Measurements from ENCODE around the gene CXCR3.

DNA sequence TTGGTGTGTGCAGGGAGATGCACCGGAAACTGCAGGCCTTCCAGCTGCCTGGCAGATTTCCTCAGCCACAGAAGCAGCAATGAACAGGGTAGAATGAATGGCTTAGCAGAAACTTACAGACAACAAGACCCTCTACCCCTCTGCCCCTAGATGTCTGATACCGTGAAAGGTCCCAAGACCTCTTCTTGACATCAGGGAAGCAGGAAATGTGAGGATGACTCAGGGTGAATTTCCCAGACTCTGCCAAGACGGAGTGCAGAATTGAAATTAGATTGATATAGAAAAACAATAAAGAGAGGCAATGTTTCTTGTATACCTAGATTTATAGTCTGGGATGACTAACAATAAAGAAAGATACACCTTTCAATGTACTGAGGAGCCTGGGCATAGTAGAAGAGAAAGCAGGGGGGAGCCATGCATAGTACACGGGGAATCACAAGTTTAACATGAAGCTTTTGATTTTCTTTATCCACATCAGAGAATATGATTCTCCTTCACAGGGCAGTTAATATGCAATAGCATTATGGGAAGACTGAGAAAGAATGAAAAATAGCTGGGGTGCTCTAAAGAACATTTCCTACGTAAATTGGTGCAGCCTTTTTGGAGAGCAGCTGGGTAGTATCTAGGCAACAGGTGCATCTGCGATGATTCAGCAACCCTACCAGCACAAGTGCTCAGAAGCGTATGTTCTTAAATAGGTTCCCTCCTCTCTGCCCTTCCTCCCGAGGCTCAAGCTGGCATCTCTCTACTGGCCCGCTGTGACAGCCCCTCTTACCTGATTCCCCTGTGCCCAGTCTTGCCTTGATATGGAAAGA, 18.3 kb upstream of the CXCR3 start:
- no peak for TF ChIP-seq CTCF (IDR thresholded peaks at IDR 0.05)
- TF ChIP-seq POLR2A (IDR thresholded peaks at IDR 0.05) = no peak
